Gastrocnemius medialis (tissue), 4 donors: ENCODE measurements around the gene AWAT1.

Experiments used
- POLR2A ChIP-seq, 2 donors: fragments of 450-650 bp; IDR thresholded peaks; one replicate each; pipeline ENCODE4 v1.6.1; 2017; ENCODE audit warnings: antibody characterized with exemption in 2 of 2, mild to moderate bottlenecking in 2 of 2, moderate library complexity in 2 of 2
- TF ChIP-seq, protein P1 (sequence below), 5 experiments: fragments of 450-650 bp in 3 of 5; fragments of 200-600 bp in 2 of 5; sonication (generic) in 2 of 5; IDR thresholded peaks in 4 of 5; conservative IDR thresholded peaks in 1 of 5; 1 replicate in 4 of 5; 2 replicates in 1 of 5; pipeline ENCODE4 v1.5.1; 2016 to 2019; ENCODE audit warnings: antibody characterized with exemption in 5 of 5, mild to moderate bottlenecking in 3 of 5, moderate library complexity in 3 of 5

DNA sequence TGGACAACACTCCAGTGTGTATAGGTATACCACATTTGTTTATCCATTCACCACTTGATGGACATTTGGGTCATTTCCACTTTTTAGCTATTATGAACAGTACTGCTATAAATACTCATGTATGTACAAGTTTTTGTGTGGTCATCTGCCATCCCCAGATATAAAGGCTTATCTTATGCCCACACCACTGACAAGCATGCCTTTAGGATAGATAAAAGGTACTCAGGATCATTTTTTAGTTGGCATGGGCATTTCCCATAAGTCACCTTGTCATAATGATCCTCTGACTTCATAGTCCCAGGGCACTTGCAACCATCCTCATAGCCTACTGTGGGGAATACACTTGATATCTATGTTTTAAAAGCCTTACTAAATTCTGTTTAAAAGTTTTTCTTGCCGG is 6.3 kb downstream of the AWAT1 start:
- TF ChIP-seq, protein P1, sequence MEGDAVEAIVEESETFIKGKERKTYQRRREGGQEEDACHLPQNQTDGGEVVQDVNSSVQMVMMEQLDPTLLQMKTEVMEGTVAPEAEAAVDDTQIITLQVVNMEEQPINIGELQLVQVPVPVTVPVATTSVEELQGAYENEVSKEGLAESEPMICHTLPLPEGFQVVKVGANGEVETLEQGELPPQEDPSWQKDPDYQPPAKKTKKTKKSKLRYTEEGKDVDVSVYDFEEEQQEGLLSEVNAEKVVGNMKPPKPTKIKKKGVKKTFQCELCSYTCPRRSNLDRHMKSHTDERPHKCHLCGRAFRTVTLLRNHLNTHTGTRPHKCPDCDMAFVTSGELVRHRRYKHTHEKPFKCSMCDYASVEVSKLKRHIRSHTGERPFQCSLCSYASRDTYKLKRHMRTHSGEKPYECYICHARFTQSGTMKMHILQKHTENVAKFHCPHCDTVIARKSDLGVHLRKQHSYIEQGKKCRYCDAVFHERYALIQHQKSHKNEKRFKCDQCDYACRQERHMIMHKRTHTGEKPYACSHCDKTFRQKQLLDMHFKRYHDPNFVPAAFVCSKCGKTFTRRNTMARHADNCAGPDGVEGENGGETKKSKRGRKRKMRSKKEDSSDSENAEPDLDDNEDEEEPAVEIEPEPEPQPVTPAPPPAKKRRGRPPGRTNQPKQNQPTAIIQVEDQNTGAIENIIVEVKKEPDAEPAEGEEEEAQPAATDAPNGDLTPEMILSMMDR (IDR thresholded peaks at IDR 0.05 in 4 of 5, conservative IDR thresholded peaks at IDR 0.05 in 1 of 5), result no peak
- no peak for TF ChIP-seq POLR2A (IDR thresholded peaks at IDR 0.05)
